AG04450 (cell line): ENCODE measurements around the gene ELAPOR2. TPM values are rescaled to one million over a fixed set of nuclear protein-coding genes. Genes with fewer than 3 reads are reported as not detected.

Experiments used
- CTCF ChIA-PET: fragments of 300-600, 350-600 bp; formaldehyde crosslinking; extraction: SDS; loops from one replicate; lab custom pipeline; 2022; ENCODE audit warnings: antibody characterized with exemption, inconsistent platforms; lab: Charles Lee
- POLR2A ChIA-PET: fragments of 350-600 bp; formaldehyde crosslinking; extraction: SDS; loops from one replicate; lab custom pipeline; 2021; ENCODE audit warnings: antibody characterized with exemption, inconsistent platforms; lab: Yijun Ruan, JAX
- DNase-seq: peaks from one replicate; pipeline ENCODE4 v3.0.0-alpha.2; 2011; ENCODE audit warnings: low read depth, low spot score
- H3K27ac ChIP-seq: one replicate; pipeline ENCODE4 v1.5.1; 2012; ENCODE audit warnings: low read depth, low read length, control low read depth
- H3K27me3 ChIP-seq: one replicate; pipeline ENCODE4 v1.6.0; 2012; ENCODE audit warnings: low read length; ENCODE audit not compliant: control insufficient read depth, insufficient read depth
- H3K4me3 ChIP-seq: 2 replicates; pipeline ENCODE4 v1.5.1; 2011; ENCODE audit warnings: mild to moderate bottlenecking, low read depth, low read length, control low read depth
- H3K9me3 ChIP-seq: 2 replicates; pipeline ENCODE4 v1.5.1; 2012; ENCODE audit warnings: low read length; ENCODE audit not compliant: control insufficient read depth, insufficient read depth
- CTCF ChIP-seq: IDR thresholded peaks from 2 replicates; pipeline ENCODE4 v1.5.1; 2011; ENCODE audit warnings: low read depth, low read length, control low read depth, inconsistent platforms
- polyA plus RNA-seq: library from polyadenylated mRNA; depleted of rRNA; stranded (reverse); fragments of >200 nt; gene quantifications from 2 replicates; pipeline ENCODE4 v1.2.3, GENCODE V29; 2011

ELAPOR2 gene
- polyA plus RNA-seq, 1 experiment = 3.9 TPM

- POLR2A ChIA-PET = no interaction called here
- CTCF ChIA-PET = no interaction called here
Observed at GRCh38 chr7:87083865-87084519, 24.5 kb upstream of the ELAPOR2 start.

GRCh38 chr7:87082675-87083074 lies 23.2 kb upstream of the ELAPOR2 start:
- Histone ChIP-seq H3K9me3 (no peaks in the 10 kb centered on the region), H3K27me3 (no peaks in the 10 kb centered on the region), H3K27ac (no peak overlapping the region), H3K4me3 (no peak overlapping the region)
- no peak for TF ChIP-seq CTCF
- CTCF ChIA-PET = no interaction called here
- DNase-seq = no peak
- POLR2A ChIA-PET = no interaction called here

More at GRCh38 chr7:87083865-87084519, 24.5 kb upstream of the ELAPOR2 start:
- no peak for DNase-seq
- Histone ChIP-seq H3K9me3 (no peaks in the 10 kb centered on the region), H3K27me3 (no peaks in the 10 kb centered on the region), H3K27ac (no peak overlapping the region), H3K4me3 (no peak overlapping the region)
- TF ChIP-seq CTCF = no peak

GRCh38 chr7:87075671-87076404 lies 16.4 kb upstream of the ELAPOR2 start:
- DNase-seq = no peak
- TF ChIP-seq CTCF = no peak
- no peaks in the 10 kb centered on the region for H3K9me3 ChIP-seq
- H3K27ac ChIP-seq = no peak overlapping the region
- ChIA-PET CTCF (no interaction called here), POLR2A (no interaction called here)
- H3K4me3 ChIP-seq = no peak overlapping the region
- H3K27me3 ChIP-seq = no peaks in the 10 kb centered on the region

GRCh38 chr7:87067788-87068187 lies 8.3 kb upstream of the ELAPOR2 start:
- Histone ChIP-seq H3K27me3 (no peaks in the 10 kb centered on the region), H3K4me3 (no peak overlapping the region), H3K27ac (no peak overlapping the region), H3K9me3 (no peaks in the 10 kb centered on the region)
- no peak for DNase-seq
- POLR2A ChIA-PET = interaction anchor here (0.5 kb wide), 1 partner anchor 296 kb away, joined by 3 read pairs; no protein-coding TSS in a partner anchor
- CTCF ChIA-PET = no interaction called here
- TF ChIP-seq CTCF = no peak

GRCh38 chr7:87060288-87060537 lies 759 bp upstream of the ELAPOR2 start:
- DNase-seq = no peak
- no peak overlapping the region for H3K27ac ChIP-seq
- no peak for TF ChIP-seq CTCF
- ChIA-PET CTCF (interaction anchor here (0.5 to 1.3 kb wide), 2 partner anchors 45 to 110 kb away, joined by 3 to 4 read pairs; no protein-coding TSS in a partner anchor), POLR2A (no interaction called here)
- no peaks in the 10 kb centered on the region for H3K9me3 ChIP-seq
- H3K27me3 ChIP-seq = peaks cover 8% of the 10 kb centered on the region
- H3K4me3 ChIP-seq = no peak overlapping the region
